Measurements from ENCODE around the gene DAB2IP. TPM values are rescaled to one million over a fixed set of nuclear protein-coding genes. Genes with fewer than 3 reads are reported as not detected.

The DAB2IP gene
- total RNA-seq, 1 experiment from 2014 or later: 18.7 TPM

DNA sequence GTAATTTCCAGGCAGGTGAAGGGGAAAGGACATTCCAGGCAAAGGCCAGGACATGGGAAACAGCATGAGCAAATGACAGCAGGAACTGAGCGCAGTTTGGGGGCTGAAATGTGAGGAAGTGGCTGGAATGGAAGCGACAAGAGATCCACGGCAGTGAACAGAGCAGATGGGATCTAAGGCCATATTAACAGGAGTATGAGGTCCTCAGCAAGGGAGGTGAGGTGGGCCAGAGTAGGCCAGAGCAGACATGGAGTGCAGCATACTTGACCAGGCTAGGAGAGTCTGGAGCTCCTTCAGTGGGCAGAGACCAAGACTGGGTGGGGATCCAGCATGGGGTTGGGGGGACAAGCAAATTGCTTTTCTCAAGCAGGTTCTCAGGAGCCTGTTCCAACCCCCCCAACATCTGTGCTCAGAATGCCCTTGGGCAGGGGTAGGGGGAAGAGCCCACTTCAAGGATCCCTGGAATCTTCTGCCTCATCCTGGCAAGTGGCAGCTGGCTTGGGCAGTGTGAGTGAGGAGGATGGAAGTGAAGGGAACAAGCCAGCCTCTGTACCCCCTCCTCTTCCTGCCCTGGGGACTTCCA lies 34.5 kb downstream of the DAB2IP start:
- Histone ChIP-seq H3K9me3 (replicated peaks) (no peaks in the 10 kb centered on the region), H3K4me3 (no peak overlapping the region), H3K36me3 (peaks cover 6% of the 10 kb centered on the region), H3K27me3 (no peaks in the 10 kb centered on the region), H3K4me1 (no peaks in the 10 kb centered on the region; the same call in 1 of the 2 replicates), H3K27ac (no peak overlapping the region)
- DNase-seq: no peak

DNA sequence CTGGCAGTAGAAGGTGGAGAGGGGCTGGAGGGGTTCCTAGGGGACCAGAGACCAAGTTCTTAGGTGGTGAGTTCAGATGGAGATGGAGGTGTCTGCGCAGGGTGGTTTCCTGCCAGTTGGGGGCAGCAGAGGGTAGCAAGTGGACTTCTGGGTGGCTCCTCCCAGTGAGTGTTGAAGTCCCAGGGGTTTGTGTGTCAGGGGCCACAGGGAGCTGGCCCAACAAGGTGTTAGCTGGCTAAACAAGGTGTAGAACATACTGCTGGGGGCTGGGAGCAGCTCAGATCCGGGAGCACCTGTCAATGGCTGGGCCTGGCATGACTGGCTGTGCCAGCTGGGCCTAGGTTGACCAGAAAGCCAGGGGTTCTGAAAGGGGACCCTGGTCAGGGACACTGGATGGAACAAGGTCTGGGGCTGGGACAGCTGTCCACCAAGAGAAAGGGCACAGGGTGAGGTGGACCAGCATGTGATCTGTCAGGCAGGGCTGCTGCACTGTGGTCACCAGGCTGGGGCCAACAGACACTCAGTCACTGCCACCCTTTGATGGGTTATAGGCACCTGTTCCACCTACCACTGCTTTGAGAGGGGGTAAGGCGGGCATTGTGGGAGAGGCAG lies 35.6 kb downstream of the DAB2IP start:
- H3K9me3 ChIP-seq (replicated peaks): no peaks in the 10 kb centered on the region
- DNase-seq: peak; percentile 80 to 87
- no peak overlapping the region for H3K27ac ChIP-seq

DNA sequence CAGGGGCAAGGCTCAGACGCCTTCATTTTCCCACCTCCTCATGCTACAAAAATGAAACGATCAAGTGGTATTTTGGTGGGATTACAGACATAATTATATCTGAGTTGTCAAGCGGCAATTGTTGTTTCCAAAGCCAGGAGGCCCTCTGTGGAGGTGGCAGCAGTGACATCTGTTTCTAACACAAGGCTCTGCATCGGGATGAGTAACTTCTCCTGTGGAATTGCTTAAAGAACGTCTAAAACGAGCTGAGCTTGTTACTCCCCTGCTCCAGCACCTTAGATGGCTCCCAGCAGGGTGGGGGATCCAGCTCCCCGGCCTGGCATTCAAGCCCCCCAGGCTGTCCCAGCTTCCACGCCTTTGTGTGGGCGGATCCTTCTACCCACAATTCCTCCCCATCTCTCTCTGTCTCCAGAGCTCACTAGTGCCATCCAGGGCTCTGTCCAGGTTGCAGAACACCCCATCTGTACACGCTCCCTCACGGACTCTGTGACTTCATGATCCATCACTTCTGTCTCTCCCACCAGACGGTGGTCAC lies 36.8 kb downstream of the DAB2IP start:
- peaks cover 11% of the 10 kb centered on the region for H3K4me1 ChIP-seq
- DNase-seq: no peak
- no peaks in the 10 kb centered on the region for H3K36me3 ChIP-seq
- H3K27me3 ChIP-seq: no peaks in the 10 kb centered on the region
- no peak overlapping the region for H3K27ac ChIP-seq
- H3K9me3 ChIP-seq (replicated peaks): no peaks in the 10 kb centered on the region
- no peak overlapping the region for H3K4me3 ChIP-seq

More for the DNA sequence above, 35.6 kb downstream of the DAB2IP start:
- H3K27me3 ChIP-seq: no peaks in the 10 kb centered on the region
- no peak overlapping the region for H3K4me3 ChIP-seq
- peaks cover under 1% of the 10 kb centered on the region; the same call in 1 of the 2 replicates for H3K4me1 ChIP-seq
- H3K36me3 ChIP-seq: no peaks in the 10 kb centered on the region

DNA sequence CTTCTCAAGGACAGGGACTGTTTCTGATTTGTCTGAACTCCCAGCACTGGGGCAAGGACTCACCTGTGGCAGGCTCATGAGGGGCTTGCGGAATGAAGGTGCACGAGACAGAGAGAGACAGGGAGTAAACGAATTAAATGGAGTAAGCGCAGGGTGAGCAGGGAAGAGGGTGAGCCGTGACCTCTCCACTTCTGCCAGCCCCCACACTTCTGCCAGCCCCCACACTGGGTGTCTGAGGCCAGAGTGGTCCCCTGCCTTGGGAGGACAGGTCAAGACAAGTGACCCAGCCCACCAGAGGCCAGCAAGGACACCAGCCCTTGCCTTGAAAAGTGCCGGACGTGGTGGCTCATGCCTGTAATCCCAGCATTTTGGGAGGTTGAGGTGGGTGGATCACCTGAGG lies 37.2 kb downstream of the DAB2IP start:
- Histone ChIP-seq H3K4me1 (peaks cover 15% of the 10 kb centered on the region), H3K27me3 (no peaks in the 10 kb centered on the region), H3K27ac (no peak overlapping the region), H3K36me3 (no peaks in the 10 kb centered on the region), H3K4me3 (no peak overlapping the region), H3K9me3 (replicated peaks) (no peaks in the 10 kb centered on the region)
- no peak for DNase-seq

DNA sequence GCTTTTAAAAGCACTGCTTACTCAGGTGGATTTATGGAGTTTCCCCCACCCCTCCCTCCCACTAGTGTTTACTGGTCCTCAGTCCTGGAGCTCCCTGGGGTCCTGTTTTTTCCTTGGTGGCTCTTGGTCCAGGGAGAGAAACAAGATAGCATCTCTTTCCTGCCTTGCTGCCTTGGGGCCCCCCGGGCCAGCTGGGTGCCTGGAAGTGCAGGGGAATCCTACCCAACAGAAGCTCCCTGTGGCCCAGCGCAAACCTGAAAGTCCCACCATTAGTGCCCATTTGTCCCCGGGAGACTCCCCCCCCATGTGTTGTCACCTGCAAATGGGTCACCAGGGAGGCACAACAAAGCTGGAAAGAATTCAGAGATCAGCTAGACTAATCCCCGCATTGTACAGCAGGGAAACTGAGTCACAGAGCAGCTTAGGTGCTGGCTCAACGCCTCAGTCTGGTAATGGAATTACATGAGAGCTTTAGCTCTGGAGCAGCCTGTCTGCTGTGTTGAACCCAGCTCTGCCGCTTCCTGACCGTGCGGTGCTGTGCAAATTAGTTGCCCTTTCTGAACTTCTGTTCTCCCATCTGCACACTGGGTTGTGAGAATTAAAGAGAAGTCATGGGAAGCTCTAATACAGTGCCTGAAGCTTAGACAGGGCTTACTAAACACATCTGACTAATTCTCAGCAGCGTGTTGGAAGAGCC lies 38.2 kb downstream of the DAB2IP start:
- no peak for DNase-seq
- Histone ChIP-seq H3K36me3 (no peaks in the 10 kb centered on the region), H3K9me3 (replicated peaks) (no peaks in the 10 kb centered on the region), H3K4me1 (peaks cover 15% of the 10 kb centered on the region), H3K27me3 (no peaks in the 10 kb centered on the region), H3K27ac (no peak overlapping the region), H3K4me3 (no peak overlapping the region)

- H3K27me3 ChIP-seq: no peaks in the 10 kb centered on the region
- H3K4me1 ChIP-seq: peaks cover 15% of the 10 kb centered on the region
- no peaks in the 10 kb centered on the region for H3K9me3 ChIP-seq (replicated peaks)
- DNase-seq: peak; percentile 27 to 45
- H3K36me3 ChIP-seq: no peaks in the 10 kb centered on the region
- no peak overlapping the region for H3K4me3 ChIP-seq
- H3K27ac ChIP-seq: no peak overlapping the region
These were observed 38.9 kb downstream of the DAB2IP start for GRCh38 chr9:121690316-121690715.

- H3K36me3 ChIP-seq: no peaks in the 10 kb centered on the region
- H3K4me1 ChIP-seq: peaks cover 15% of the 10 kb centered on the region
- H3K4me3 ChIP-seq: no peak overlapping the region
- H3K9me3 ChIP-seq (replicated peaks): no peaks in the 10 kb centered on the region
- no peaks in the 10 kb centered on the region for H3K27me3 ChIP-seq
- H3K27ac ChIP-seq: no peak overlapping the region
- no peak for DNase-seq
These were observed 39.3 kb downstream of the DAB2IP start for GRCh38 chr9:121690766-121691165.

GRCh38 chr9:121691890-121692289 lies 40.5 kb downstream of the DAB2IP start:
- no peaks in the 10 kb centered on the region for H3K27me3 ChIP-seq
- no peak for DNase-seq
- peaks cover 15% of the 10 kb centered on the region for H3K4me1 ChIP-seq
- no peak overlapping the region for H3K4me3 ChIP-seq
- H3K36me3 ChIP-seq: no peaks in the 10 kb centered on the region
- no peaks in the 10 kb centered on the region for H3K9me3 ChIP-seq (replicated peaks)
- no peak overlapping the region for H3K27ac ChIP-seq

DNA sequence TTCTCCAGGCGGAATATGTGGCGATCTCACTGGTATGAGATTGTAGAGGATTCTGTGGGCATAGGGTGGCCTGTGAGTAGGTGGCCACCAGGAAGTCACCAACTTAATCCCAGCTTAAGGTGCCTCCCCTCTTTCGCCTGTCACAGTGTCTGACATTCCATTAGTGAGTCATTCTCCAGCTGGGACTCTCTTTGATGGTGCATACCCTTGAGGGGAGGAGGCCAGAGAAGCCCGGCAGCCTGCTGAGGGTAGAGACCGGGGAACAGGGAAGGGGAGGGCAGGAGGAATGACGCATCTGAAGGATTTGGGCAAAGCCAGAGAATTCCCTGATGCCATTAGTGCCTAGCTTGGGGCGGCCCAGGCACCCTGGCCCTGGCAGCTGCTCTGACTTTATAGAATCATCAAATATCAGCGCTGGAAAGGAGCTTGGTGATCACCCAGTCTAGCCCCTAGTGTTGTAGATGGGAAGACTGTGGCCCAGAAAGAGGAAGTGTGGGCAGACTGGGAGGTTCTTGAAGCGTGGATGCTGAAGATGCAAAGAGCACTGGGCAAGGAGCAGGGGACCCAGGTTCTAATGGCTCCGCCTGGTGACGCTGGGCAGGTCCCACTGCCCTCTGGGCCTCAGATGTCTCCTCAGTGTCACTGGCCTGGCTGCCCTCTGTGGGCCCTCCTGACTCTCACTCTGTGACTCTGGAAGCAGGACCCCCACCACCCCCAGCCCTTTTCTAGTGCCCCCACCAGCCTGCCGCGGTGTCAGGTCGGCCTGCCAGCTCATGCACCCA lies 41.4 kb downstream of the DAB2IP start:
- H3K4me3 ChIP-seq: no peak overlapping the region
- H3K27me3 ChIP-seq: no peaks in the 10 kb centered on the region
- no peak overlapping the region for H3K27ac ChIP-seq
- peaks cover 15% of the 10 kb centered on the region for H3K4me1 ChIP-seq
- DNase-seq: peak; percentile 83
- no peaks in the 10 kb centered on the region for H3K36me3 ChIP-seq
- H3K9me3 ChIP-seq (replicated peaks): no peaks in the 10 kb centered on the region

GRCh38 chr9:121693388-121693670 lies 41.9 kb downstream of the DAB2IP start:
- Histone ChIP-seq H3K27ac (no peak overlapping the region), H3K4me1 (peaks cover 15% of the 10 kb centered on the region), H3K9me3 (replicated peaks) (no peaks in the 10 kb centered on the region), H3K4me3 (no peak overlapping the region), H3K36me3 (no peaks in the 10 kb centered on the region), H3K27me3 (no peaks in the 10 kb centered on the region)
- no peak for DNase-seq

DNA sequence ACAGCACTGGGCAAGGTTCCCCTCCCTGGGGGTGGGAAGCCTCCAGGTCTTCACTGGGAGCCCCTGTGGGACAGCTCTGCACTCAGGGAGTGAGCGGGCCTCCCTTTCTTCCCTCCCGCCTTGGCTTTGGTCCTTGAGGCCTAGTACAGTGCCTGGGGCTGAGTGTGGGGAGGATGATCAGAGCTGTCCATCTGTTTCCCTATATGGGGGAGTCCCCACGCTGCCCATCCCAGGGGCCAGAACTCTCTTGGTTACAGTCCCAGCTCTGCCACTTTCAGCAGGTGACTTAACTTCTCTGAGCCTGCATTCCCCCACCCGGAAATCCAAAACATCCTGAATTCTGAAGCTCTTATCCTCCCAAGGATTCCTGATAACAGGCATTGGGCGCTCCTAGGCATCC lies 42.6 kb downstream of the DAB2IP start:
- no peak for DNase-seq
- Histone ChIP-seq H3K27ac (no peak overlapping the region), H3K4me1 (peaks cover 15% of the 10 kb centered on the region), H3K4me3 (no peak overlapping the region), H3K27me3 (no peaks in the 10 kb centered on the region), H3K9me3 (replicated peaks) (no peaks in the 10 kb centered on the region), H3K36me3 (no peaks in the 10 kb centered on the region)

- Histone ChIP-seq H3K4me3 (no peak overlapping the region), H3K27me3 (no peaks in the 10 kb centered on the region), H3K4me1 (peaks cover 15% of the 10 kb centered on the region), H3K36me3 (no peaks in the 10 kb centered on the region), H3K9me3 (replicated peaks) (no peaks in the 10 kb centered on the region), H3K27ac (no peak overlapping the region)
- no peak for DNase-seq
These were observed 43.2 kb downstream of the DAB2IP start for GRCh38 chr9:121694600-121694999.

- DNase-seq: no peak
- Histone ChIP-seq H3K9me3 (replicated peaks) (no peaks in the 10 kb centered on the region), H3K36me3 (no peaks in the 10 kb centered on the region), H3K4me3 (no peak overlapping the region), H3K27ac (no peak overlapping the region), H3K27me3 (no peaks in the 10 kb centered on the region), H3K4me1 (peaks cover 15% of the 10 kb centered on the region)
These were observed 45.5 kb downstream of the DAB2IP start for GRCh38 chr9:121696930-121697329.

GRCh38 chr9:121698627-121699570 lies 47.5 kb downstream of the DAB2IP start:
- Histone ChIP-seq H3K9me3 (replicated peaks) (no peaks in the 10 kb centered on the region), H3K27ac (no peak overlapping the region), H3K36me3 (no peaks in the 10 kb centered on the region), H3K27me3 (no peaks in the 10 kb centered on the region), H3K4me1 (no peaks in the 10 kb centered on the region), H3K4me3 (no peak overlapping the region)
- DNase-seq: no peak

Measured in SJCRH30 (cell line).